A549 (cell line): ENCODE results near the gene NFATC2.

ENCODE experiments used
- CTCF ChIP-seq: fragments of >200 bp; sonication (Bioruptor Twin); formaldehyde crosslinking; IDR thresholded peaks from 3 replicates; pipeline ENCODE4 v1.5.1; 2016
- KDM1A ChIP-seq: fragments of 200-600 bp; sonication (generic); IDR thresholded peaks from 2 replicates; pipeline ENCODE4 v1.6.1; 2016; ENCODE audit warnings: low read depth, mild to moderate bottlenecking

- TF ChIP-seq CTCF (no peak), KDM1A (no peak)
Observed at GRCh38 chr20:51365670-51366069, 176.8 kb downstream of the NFATC2 start.
